WTC11 (cell line): ENCODE data around the gene CENPU. TPM values are rescaled to one million over a fixed set of nuclear protein-coding genes. Genes with fewer than 3 reads are reported as not detected.

Experiments used
- ATAC-seq: fragments of 200-7000 bp; cut with Tn5 transposase; 2 replicates; pipeline ENCODE4 v1.10.0; 2021; ENCODE audit warnings: mild to moderate bottlenecking, moderate library complexity
- CTCF ChIA-PET: fragments of 300-600 bp; sonication (Branson Sonifier 250); formaldehyde crosslinking; loops from one replicate; lab custom pipeline; 2021; ENCODE audit warnings: antibody characterized with exemption; lab: Charles Lee
- POLR2A ChIA-PET: fragments of 350-600 bp; sonication (Branson Sonifier 250); formaldehyde crosslinking; loops from one replicate; lab custom pipeline; 2021; ENCODE audit warnings: antibody characterized with exemption; lab: Charles Lee
- DNase-seq: peaks from one replicate; pipeline ENCODE4 v3.0.0; 2021; ENCODE audit warnings: low spot score
- H3K27ac Mint-ChIP-seq: 2 replicates; pipeline ENCODE4 v1.8.0; 2021; ENCODE audit warnings: mixed read lengths
- H3K27me3 Mint-ChIP-seq: 2 replicates; pipeline ENCODE4 v1.8.0; 2021; ENCODE audit warnings: low read depth, mild to moderate bottlenecking, moderate library complexity, mixed read lengths
- H3K36me3 Mint-ChIP-seq: 2 replicates; pipeline ENCODE4 v1.8.0; 2021; ENCODE audit warnings: mixed read lengths
- H3K4me1 Mint-ChIP-seq: 2 replicates; pipeline ENCODE4 v1.8.0; 2022; ENCODE audit warnings: mixed read lengths
- H3K4me3 Mint-ChIP-seq: 2 replicates; pipeline ENCODE4 v1.8.0; 2021; ENCODE audit warnings: mild to moderate bottlenecking, moderate library complexity, mixed read lengths
- H3K9me3 Mint-ChIP-seq: 2 replicates; pipeline ENCODE4 v1.8.0; 2021; ENCODE audit warnings: mixed read lengths
- ATF6 ChIP-seq: sonication (generic); formaldehyde crosslinking; IDR thresholded peaks from 2 replicates; pipeline ENCODE4 v1.8.1; 2023; ENCODE audit warnings: mild to moderate bottlenecking, missing genetic modification reagents
- CTCF ChIP-seq: fragments of 200-600 bp; IDR thresholded peaks from 2 replicates; pipeline ENCODE4 v1.8.0; 2022; ENCODE audit warnings: antibody characterized with exemption
- EMX1 ChIP-seq: fragments of 250-450 bp; sonication (Bioruptor Pico); IDR thresholded peaks from 2 replicates; pipeline ENCODE4 v1.8.0; 2021; ENCODE audit warnings: mild to moderate bottlenecking
- FOXP1 ChIP-seq: sonication (generic); formaldehyde crosslinking; IDR thresholded peaks from 2 replicates; pipeline ENCODE4 v1.8.0; 2022; ENCODE audit warnings: missing genetic modification reagents, mild to moderate bottlenecking, moderate library complexity, borderline replicate concordance
- HMGA2 ChIP-seq: fragments of 250-450 bp; sonication (Bioruptor Pico); IDR thresholded peaks from 2 replicates; pipeline ENCODE4 v1.4.0; 2021; ENCODE audit warnings: mild to moderate bottlenecking, moderate library complexity
- JUN ChIP-seq: sonication (generic); formaldehyde crosslinking; IDR thresholded peaks from 2 replicates; pipeline ENCODE4 v1.8.0; 2023; ENCODE audit warnings: mild to moderate bottlenecking, missing genetic modification reagents
- NR2C2 ChIP-seq: sonication (generic); formaldehyde crosslinking; IDR thresholded peaks from 2 replicates; pipeline ENCODE4 v1.8.0; 2022; ENCODE audit warnings: mild to moderate bottlenecking, missing genetic modification reagents
- PRDM15 ChIP-seq: sonication (generic); formaldehyde crosslinking; IDR thresholded peaks from 2 replicates; pipeline ENCODE4 v1.8.0; 2022; ENCODE audit warnings: missing genetic modification reagents
- RORB ChIP-seq: fragments of 250-450 bp; sonication (Bioruptor Pico); IDR thresholded peaks from 2 replicates; pipeline ENCODE4 v1.9.0; 2021; ENCODE audit warnings: mild to moderate bottlenecking
- SMAD4 ChIP-seq: sonication (generic); formaldehyde crosslinking; IDR thresholded peaks from 2 replicates; pipeline ENCODE4 v1.8.0; 2022; ENCODE audit warnings: mild to moderate bottlenecking, missing genetic modification reagents
- STAT6 ChIP-seq: sonication (generic); formaldehyde crosslinking; conservative IDR thresholded peaks from 2 replicates; pipeline ENCODE4 v1.8.1; 2023; ENCODE audit warnings: mild to moderate bottlenecking, low read depth, missing genetic modification reagents, moderate library complexity
- ZNF138 ChIP-seq: sonication (generic); formaldehyde crosslinking; conservative IDR thresholded peaks from 2 replicates; pipeline ENCODE4 v1.8.1; 2022; ENCODE audit warnings: mild to moderate bottlenecking, moderate library complexity, missing genetic modification reagents
- ZNF425 ChIP-seq: fragments of 250-450 bp; sonication (Bioruptor Pico); conservative IDR thresholded peaks from 2 replicates; pipeline ENCODE4 v1.9.0; 2021; ENCODE audit warnings: mild to moderate bottlenecking
- total RNA-seq: library from RNA; stranded (reverse); gene quantifications from 3 replicates; pipeline ENCODE4 v1.2.3, GENCODE V29; 2021

CENPU gene
- total RNA-seq, 1 experiment from 2014 or later: 60.5 TPM

DNA sequence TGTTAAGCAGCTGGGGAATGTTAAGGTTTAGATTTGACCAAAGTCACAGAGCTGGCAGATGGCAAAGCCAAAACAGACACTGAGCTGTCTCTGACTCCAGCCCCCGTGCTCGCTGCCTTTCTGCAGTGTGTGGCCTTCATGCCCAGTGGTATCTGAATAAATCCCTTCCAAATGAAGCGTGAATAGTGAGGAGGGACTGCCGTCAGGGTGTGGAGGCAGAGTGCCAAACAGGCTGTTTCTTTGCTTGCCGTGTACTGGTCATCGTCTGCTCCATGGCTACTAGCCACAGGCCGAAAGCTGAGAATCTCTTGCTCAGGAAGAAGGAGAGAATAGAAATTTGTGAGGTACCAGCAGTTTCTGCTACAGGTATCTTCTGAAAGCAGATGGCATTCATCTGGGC lies 64.6 kb downstream of the CENPU start:
- ChIA-PET CTCF (no interaction called here), POLR2A (no interaction called here)
- no peak for TF ChIP-seq RORB (CRISPR knock-in tag)
- TF ChIP-seq ATF6 (CRISPR knock-in tag): no peak
- TF ChIP-seq NR2C2 (CRISPR knock-in tag): no peak
- TF ChIP-seq ZNF425: no peak
- no peak for TF ChIP-seq PRDM15 (CRISPR knock-in tag)
- Mint-ChIP-seq H3K27me3 (no peaks in the 10 kb centered on the region), H3K9me3 (no peaks in the 10 kb centered on the region), H3K27ac (no peak overlapping the region), H3K4me3 (no peak overlapping the region), H3K36me3 (peaks cover 7% of the 10 kb centered on the region), H3K4me1 (no peaks in the 10 kb centered on the region; the same call in 1 of the 2 replicates)
- ATAC-seq (no peak), DNase-seq (no peak)

DNA sequence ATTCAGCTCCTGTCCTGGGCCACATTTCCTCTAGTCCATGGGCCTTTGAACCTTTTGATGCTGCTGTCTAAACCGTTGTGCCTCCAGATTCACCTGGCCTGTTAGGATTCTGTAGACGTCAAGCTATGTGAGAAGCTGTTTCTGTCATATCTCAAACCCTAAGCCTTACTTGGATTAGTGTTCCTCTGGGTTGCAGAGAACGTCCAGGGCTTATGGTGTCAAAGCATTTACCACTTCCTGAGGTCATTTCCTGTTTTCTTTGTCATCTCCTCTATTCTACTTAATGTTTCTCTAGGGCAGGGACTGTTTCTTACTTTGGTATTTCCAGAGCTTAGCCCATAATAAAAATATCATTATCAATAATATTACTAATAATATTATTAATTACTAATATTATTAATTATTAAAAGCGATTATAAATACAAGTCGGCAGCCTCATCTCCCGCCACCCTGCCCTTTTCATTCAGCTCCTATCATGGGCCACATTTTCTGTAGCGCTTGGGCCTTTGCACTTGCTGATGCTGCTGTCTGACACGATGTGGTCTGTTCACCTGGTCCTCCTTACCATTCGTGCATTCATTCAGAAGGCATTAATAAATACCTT lies 65.3 kb downstream of the CENPU start:
- CTCF ChIA-PET: no interaction called here
- no peak for TF ChIP-seq JUN
- peak; percentile 63; the same call in 1 of the 2 replicates for TF ChIP-seq HMGA2
- ATAC-seq (no peak), DNase-seq (no peak)
- Mint-ChIP-seq H3K36me3 (peaks cover 4% of the 10 kb centered on the region; the same call in 1 of the 2 replicates), H3K4me1 (no peaks in the 10 kb centered on the region; the same call in 1 of the 2 replicates), H3K4me3 (no peak overlapping the region), H3K27me3 (no peaks in the 10 kb centered on the region), H3K27ac (peak overlapping the region; percentile 2; the same call in 1 of the 2 replicates), H3K9me3 (no peaks in the 10 kb centered on the region)
- POLR2A ChIA-PET: no interaction called here

GRCh38 chr4:184668096-184668495 lies 65.8 kb downstream of the CENPU start:
- Mint-ChIP-seq H3K36me3 (0 out of 2 replicates have a peak, but pooled peaks cover 3% of the 10 kb centered on the region), H3K27ac (peak overlapping the region; percentile 2; the same call in 1 of the 2 replicates), H3K4me3 (no peak overlapping the region), H3K4me1 (no peaks in the 10 kb centered on the region; the same call in 1 of the 2 replicates), H3K27me3 (no peaks in the 10 kb centered on the region), H3K9me3 (no peaks in the 10 kb centered on the region)
- ATAC-seq (no peak), DNase-seq (no peak)
- POLR2A ChIA-PET: no interaction called here
- TF ChIP-seq ATF6 (CRISPR knock-in tag) (no peak), CTCF (no peak), STAT6 (no peak), EMX1 (CRISPR knock-in tag) (no peak), ZNF425 (no peak), SMAD4 (CRISPR knock-in tag) (no peak), ZNF138 (no peak), FOXP1 (CRISPR knock-in tag) (no peak)
- CTCF ChIA-PET: no interaction called here
